ENCODE measurements around the gene MLPH. TPM values are rescaled to one million over a fixed set of nuclear protein-coding genes. Genes with fewer than 3 reads are reported as not detected.
"Not testable (repeated sequence)": the region's sequence is repeated elsewhere in the genome, so short reads cannot be mapped to it uniquely, and the experiment has no call there.

MLPH gene
- polyA plus RNA-seq, 4 donors, result 13.2 to 52.0 (median 18.9) TPM

DNA sequence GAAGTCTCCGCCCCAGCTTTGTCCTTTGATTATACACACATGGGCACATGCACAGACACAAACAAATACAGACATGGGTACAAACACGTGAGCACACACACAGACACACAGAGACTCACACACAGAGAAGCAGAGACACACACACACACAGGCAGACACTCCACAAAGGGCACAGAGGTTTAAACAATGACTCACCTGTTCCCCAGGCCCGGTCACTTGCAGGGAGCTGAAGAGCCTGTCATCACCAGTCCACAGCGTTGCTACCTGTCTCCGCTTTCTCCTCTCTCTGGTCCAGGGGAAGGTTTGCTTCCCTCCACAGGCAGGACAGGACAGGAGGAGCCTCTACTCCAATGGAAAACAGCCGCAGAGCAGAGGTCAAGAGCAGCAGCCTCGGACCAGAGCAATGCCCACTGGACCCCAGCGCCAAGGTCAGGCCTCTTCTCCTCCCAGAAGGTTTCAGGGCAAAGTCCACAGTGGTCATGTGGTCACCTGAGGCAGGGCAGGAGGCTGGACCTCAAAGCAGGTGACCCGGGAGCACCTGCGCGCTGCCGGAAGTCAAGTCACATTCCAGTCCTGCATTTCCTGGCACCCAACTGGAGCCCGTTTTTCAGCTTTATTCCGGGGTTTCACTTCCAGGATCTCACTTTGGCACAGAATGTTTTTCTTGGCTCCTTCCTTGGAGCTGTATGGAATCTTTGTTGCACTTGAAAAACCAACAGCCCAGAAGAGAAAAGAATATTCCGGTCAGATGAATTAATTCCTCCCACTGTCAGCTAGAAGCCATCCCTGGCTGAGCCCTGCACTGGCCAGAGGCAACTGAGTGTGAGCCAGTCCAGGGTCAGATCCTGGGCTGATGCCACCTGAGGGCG lies 103.5 kb downstream of the MLPH start, which contains the start of gene RAB17:
Gene RAB17, minus strand, starts transcription at position 463 of the 869 bp plus-strand sequence. CDS start 4,580 bp downstream, outside the sequence.
- H3K4me3 ChIP-seq (ENCODE audit: low read depth in 1 of 3, low read length in 3 of 3), result peak within 1 kb of the TSS in 2 of 3 donors; percentile 59 to 65
- DNase-seq (peak; percentile 95), FAIRE-seq (no peak)
- H3K9me3 ChIP-seq (ENCODE audit: control insufficient read depth in 2 of 2, insufficient read depth in 1 of 2, low read depth in 1 of 2, low read length in 1 of 2), result peaks cover 0 to 7% of the 10 kb centered on the region in 2 donors
- WGBS, 3 donors, result 11 to 49% (median 30%) methylated on average over 16 of the region's 16 CpGs
- peaks cover 0 to 22% (median 0%) of the 10 kb centered on the region in 3 donors for H3K36me3 ChIP-seq (ENCODE audit: control insufficient read depth in 3 of 3, insufficient read depth in 2 of 3, low read depth in 1 of 3, low read length in 3 of 3)
- H3K27me3 ChIP-seq (ENCODE audit: control insufficient read depth in 3 of 3, insufficient read depth in 3 of 3, low read length in 3 of 3), result no peaks in the 10 kb centered on the region
- peak within 1 kb of the TSS; percentile 89 to 92 (median 90) for H3K27ac ChIP-seq (ENCODE audit: low read depth in 1 of 3, low read length in 2 of 3)
- H3K4me1 ChIP-seq (ENCODE audit: control insufficient read depth in 3 of 3, insufficient read depth in 2 of 3, low read depth in 1 of 3, low read length in 2 of 3), result peaks cover 0 to 52% (median 3%) of the 10 kb centered on the region in 3 donors

DNA sequence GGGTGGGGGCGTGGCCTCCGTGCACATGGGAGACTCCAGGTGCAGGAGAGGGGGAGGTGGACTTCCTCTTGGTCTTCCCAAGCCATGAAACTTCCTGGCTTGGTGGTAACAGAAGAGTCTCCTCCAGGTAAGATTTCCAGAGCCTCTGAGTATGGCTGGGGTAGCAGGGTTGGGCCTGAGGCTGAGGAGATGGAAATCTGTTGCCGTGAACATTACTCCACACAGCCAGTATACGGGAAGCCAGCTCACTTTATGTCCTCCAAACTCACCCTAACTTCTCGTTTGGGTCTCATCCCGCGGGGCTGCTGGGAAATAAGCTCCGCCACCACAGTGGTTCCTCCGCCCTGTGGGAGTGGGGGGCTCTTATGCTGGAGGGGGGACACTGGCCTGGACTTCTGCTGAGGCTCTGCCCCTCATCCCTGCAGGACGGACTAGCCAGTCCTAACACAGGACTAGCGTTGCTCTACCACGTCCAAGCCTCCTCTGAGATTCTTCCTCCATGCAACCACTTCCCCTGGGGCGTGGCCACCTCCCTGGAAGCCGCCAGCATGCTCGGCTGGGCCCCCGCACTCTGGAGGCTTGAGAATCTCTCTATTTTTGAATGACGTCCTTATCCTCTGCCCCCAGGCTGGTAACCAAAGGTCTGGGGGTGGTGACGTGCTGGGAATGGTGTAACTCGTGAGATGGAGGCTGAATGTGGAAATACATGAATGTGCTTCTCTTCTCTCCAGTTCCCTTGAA lies 104.3 kb downstream of the MLPH start:
- H3K4me1 ChIP-seq (ENCODE audit: control insufficient read depth in 3 of 3, insufficient read depth in 2 of 3, low read depth in 1 of 3, low read length in 2 of 3), result peaks cover 0 to 57% (median 3%) of the 10 kb centered on the region in 3 donors
- peaks cover 0 to 7% of the 10 kb centered on the region in 2 donors for H3K9me3 ChIP-seq (ENCODE audit: control insufficient read depth in 2 of 2, insufficient read depth in 1 of 2, low read depth in 1 of 2, low read length in 1 of 2)
- peak overlapping the region; percentile 89 to 92 (median 90) for H3K27ac ChIP-seq (ENCODE audit: low read depth in 1 of 3, low read length in 2 of 3)
- FAIRE-seq (no peak), DNase-seq (peak; percentile 31 to 90)
- peaks cover 0 to 14% (median 0%) of the 10 kb centered on the region in 3 donors for H3K36me3 ChIP-seq (ENCODE audit: control insufficient read depth in 3 of 3, insufficient read depth in 2 of 3, low read depth in 1 of 3, low read length in 3 of 3)
- no peaks in the 10 kb centered on the region for H3K27me3 ChIP-seq (ENCODE audit: control insufficient read depth in 3 of 3, insufficient read depth in 3 of 3, low read length in 3 of 3)
- 16 to 49% (median 29%) methylated on average over 19 of the region's 19 CpGs for WGBS, 3 donors
- H3K4me3 ChIP-seq (ENCODE audit: low read depth in 1 of 3, low read length in 3 of 3), result peak overlapping the region in 2 of 3 donors; percentile 42 to 59

DNA sequence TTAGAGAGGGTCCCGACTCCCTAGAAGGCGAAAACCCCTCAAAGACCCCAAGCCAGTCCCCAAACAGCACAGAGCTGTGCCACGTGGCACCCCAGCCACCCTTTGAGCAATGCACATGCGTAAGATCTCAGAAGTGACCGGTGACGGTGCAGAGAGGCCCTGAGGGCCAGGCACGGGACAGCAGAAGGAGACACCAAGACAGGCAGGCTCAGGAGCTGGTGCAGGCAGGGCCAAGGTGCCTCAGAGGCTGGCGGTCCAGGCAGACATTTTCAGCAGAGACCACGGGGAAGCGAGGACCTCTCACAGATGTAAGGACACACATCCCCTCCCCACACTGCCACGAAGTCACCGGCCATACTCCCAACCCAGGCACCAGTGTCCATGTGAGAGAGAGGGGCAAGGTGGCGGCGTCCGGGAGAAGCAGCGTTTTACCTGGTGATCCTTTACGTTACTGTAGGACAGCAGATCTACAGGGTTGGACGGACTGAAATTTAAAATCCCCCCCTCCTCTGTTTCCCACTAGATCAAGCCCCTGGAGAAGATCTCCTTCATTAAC lies 105.5 kb downstream of the MLPH start:
- no peak for FAIRE-seq
- Histone ChIP-seq H3K36me3 (ENCODE audit: control insufficient read depth in 3 of 3, insufficient read depth in 2 of 3, low read depth in 1 of 3, low read length in 3 of 3) (peaks cover 0 to 11% (median 0%) of the 10 kb centered on the region in 3 donors), H3K27ac (ENCODE audit: low read depth in 1 of 3, low read length in 2 of 3) (no peak overlapping the region), H3K27me3 (ENCODE audit: control insufficient read depth in 3 of 3, insufficient read depth in 3 of 3, low read length in 3 of 3) (no peaks in the 10 kb centered on the region), H3K4me1 (ENCODE audit: control insufficient read depth in 3 of 3, insufficient read depth in 2 of 3, low read depth in 1 of 3, low read length in 2 of 3) (peaks cover 0 to 62% (median 0%) of the 10 kb centered on the region in 3 donors), H3K9me3 (ENCODE audit: control insufficient read depth in 2 of 2, insufficient read depth in 1 of 2, low read depth in 1 of 2, low read length in 1 of 2) (peaks cover 0 to 7% of the 10 kb centered on the region in 2 donors), H3K4me3 (ENCODE audit: low read depth in 1 of 3, low read length in 3 of 3) (no peak overlapping the region)
- WGBS, 3 donors, result 92 to 94% (median 94%) methylated on average over 18 of the region's 18 CpGs
- no peak for DNase-seq

DNA sequence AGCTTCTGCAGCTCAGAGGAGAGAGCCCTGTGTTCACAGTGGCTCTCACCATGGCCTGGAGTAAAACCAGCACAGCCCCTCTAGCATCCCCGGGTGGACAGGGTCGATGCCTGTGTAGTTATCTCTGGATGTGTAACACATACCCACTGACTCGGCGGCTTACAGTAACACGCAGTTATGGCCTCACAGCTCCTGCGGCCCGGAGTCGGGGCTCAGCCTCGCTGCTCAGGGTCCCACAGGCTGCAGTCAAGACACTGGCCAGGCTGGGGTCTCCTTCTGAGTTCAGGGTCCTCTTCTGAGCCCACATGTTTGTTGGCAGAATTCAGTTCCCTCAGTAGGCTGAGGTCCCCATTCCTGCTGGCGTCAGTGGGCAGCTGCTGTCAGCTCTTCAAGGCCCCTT lies 106.0 kb downstream of the MLPH start:
- Histone ChIP-seq H3K27ac (ENCODE audit: low read depth in 1 of 3, low read length in 2 of 3) (no peak overlapping the region), H3K9me3 (ENCODE audit: control insufficient read depth in 2 of 2, insufficient read depth in 1 of 2, low read depth in 1 of 2, low read length in 1 of 2) (peaks cover 0 to 4% of the 10 kb centered on the region in 2 donors), H3K4me3 (ENCODE audit: low read depth in 1 of 3, low read length in 3 of 3) (no peak overlapping the region), H3K36me3 (ENCODE audit: control insufficient read depth in 3 of 3, insufficient read depth in 2 of 3, low read depth in 1 of 3, low read length in 3 of 3) (peaks cover 0 to 9% (median 0%) of the 10 kb centered on the region in 3 donors), H3K27me3 (ENCODE audit: control insufficient read depth in 3 of 3, insufficient read depth in 3 of 3, low read length in 3 of 3) (no peaks in the 10 kb centered on the region), H3K4me1 (ENCODE audit: control insufficient read depth in 3 of 3, insufficient read depth in 2 of 3, low read depth in 1 of 3, low read length in 2 of 3) (peaks cover 0 to 57% (median 0%) of the 10 kb centered on the region in 3 donors)
- DNase-seq, result no peak
- WGBS, 3 donors, result 91 to 97% (median 93%) methylated on average over 10 of the region's 10 CpGs
- no peak for FAIRE-seq

DNA sequence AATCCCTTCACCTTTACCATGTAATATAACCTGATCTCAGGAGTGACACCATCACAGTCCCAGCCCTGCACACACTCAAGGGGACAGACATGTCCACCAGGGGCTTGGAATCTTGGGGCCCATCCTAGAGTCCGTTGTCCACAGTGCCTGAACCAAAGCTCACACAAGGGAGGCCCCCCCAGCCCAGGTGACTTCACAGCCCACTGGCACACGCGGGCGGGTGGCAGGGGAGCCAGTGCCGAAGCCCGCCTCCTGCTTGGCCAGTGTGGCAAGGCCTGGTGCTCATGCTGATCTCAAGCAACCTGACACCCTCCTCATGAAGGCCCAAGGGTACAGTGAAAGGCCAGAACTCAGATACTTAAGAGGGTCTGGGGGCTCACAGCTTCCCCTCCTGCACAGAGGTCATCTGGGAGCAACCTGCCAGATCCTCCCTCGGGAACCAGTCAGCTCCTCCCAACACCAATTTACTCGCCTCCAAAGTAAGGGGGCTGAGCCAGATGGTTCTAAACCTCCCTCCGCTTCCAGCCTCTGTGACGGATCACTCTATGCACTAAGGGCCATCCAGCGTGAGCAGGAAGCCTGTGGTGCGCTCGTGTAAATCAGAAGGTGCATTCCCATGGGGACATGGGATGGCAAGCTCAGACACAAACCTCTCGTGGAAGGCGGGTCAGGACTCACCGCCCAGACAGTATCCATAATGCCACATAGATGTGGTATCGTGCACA lies 106.7 kb downstream of the MLPH start:
- Histone ChIP-seq H3K36me3 (ENCODE audit: control insufficient read depth in 3 of 3, insufficient read depth in 2 of 3, low read depth in 1 of 3, low read length in 3 of 3) (peaks cover 0 to 5% (median 0%) of the 10 kb centered on the region in 3 donors), H3K4me3 (ENCODE audit: low read depth in 1 of 3, low read length in 3 of 3) (no peak overlapping the region), H3K9me3 (ENCODE audit: control insufficient read depth in 2 of 2, insufficient read depth in 1 of 2, low read depth in 1 of 2, low read length in 1 of 2) (no peaks in the 10 kb centered on the region), H3K4me1 (ENCODE audit: control insufficient read depth in 3 of 3, insufficient read depth in 2 of 3, low read depth in 1 of 3, low read length in 2 of 3) (peaks cover 0 to 57% (median 0%) of the 10 kb centered on the region in 3 donors), H3K27ac (ENCODE audit: low read depth in 1 of 3, low read length in 2 of 3) (peak overlapping the region in 1 of 3 donors; percentile 75), H3K27me3 (ENCODE audit: control insufficient read depth in 3 of 3, insufficient read depth in 3 of 3, low read length in 3 of 3) (no peaks in the 10 kb centered on the region)
- FAIRE-seq (no peak), DNase-seq (no peak)
- WGBS, 3 donors, result 86 to 91% (median 90%) methylated on average over 17 of the region's 17 CpGs

DNA sequence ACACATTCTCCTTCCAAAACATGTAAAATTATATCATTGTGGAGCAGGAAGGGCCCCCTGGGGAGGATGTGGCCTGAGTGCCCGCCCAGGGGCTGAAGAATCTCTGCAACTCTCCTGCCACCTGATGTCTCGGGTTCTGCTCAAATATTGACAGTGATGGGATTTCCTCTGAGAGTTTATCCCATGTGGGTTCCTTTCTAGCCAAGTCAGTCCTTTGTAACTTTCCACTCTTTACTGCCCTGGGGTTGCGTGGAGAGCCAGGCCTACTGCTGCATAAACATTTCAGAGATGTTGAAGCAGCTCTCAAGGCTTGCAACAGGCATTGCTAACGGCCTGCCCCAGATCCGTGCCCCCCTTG lies 107.4 kb downstream of the MLPH start:
- no peak for FAIRE-seq
- no peaks in the 10 kb centered on the region for H3K27me3 ChIP-seq (ENCODE audit: control insufficient read depth in 3 of 3, insufficient read depth in 3 of 3, low read length in 3 of 3)
- DNase-seq, result no peak
- peak overlapping the region in 2 of 3 donors; percentile 24 to 75 for H3K27ac ChIP-seq (ENCODE audit: low read depth in 1 of 3, low read length in 2 of 3)
- H3K4me1 ChIP-seq (ENCODE audit: control insufficient read depth in 3 of 3, insufficient read depth in 2 of 3, low read depth in 1 of 3, low read length in 2 of 3), result peaks cover 0 to 57% (median 0%) of the 10 kb centered on the region in 3 donors
- peaks cover 0 to 5% (median 0%) of the 10 kb centered on the region in 3 donors for H3K36me3 ChIP-seq (ENCODE audit: control insufficient read depth in 3 of 3, insufficient read depth in 2 of 3, low read depth in 1 of 3, low read length in 3 of 3)
- no peaks in the 10 kb centered on the region for H3K9me3 ChIP-seq (ENCODE audit: control insufficient read depth in 2 of 2, insufficient read depth in 1 of 2, low read depth in 1 of 2, low read length in 1 of 2)
- 50 to 64% (median 55%) methylated on average over 5 of the region's 5 CpGs for WGBS, 3 donors
- no peak overlapping the region for H3K4me3 ChIP-seq (ENCODE audit: low read depth in 1 of 3, low read length in 3 of 3)

DNA sequence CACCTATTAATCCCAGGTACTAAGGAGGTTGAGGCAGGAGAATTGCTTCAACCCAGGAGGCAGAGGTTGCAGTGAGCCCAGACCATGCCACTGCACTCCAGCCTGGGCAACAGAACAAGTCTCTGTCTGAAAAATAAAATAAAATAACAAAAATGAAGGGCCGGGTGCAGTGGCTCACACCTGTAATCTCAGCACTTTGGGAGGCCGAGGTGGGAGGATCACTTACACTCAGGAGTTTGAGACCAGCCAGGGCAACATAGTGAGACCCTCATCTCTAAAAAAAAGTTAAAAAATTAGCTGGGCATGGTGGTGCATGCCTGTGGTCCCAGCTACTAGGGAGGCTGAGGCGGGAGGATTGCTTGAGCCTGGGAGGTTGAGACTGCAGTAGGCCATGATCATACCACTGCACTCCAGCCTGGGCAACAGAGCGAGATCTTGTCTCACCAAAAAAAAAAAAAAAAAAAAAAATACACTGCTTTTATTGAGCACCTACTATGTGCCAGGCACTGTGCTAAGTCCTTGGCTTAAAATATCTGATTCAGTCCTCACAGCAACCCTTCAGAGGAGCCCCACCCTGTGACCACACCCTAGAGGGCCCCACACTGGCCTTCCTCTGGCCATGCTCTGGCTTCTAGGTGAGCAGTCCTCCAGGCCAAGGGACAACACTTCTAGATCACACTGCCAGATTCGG lies 108.9 kb downstream of the MLPH start:
- 85 to 97% (median 93%) methylated on average over 5 of the region's 5 CpGs for WGBS, 3 donors
- H3K27me3 ChIP-seq (ENCODE audit: control insufficient read depth in 3 of 3, insufficient read depth in 3 of 3, low read length in 3 of 3); FAIRE-seq; H3K36me3 ChIP-seq (ENCODE audit: control insufficient read depth in 3 of 3, insufficient read depth in 2 of 3, low read depth in 1 of 3, low read length in 3 of 3); H3K4me3 ChIP-seq (ENCODE audit: low read depth in 1 of 3, low read length in 3 of 3); H3K9me3 ChIP-seq (ENCODE audit: control insufficient read depth in 2 of 2, insufficient read depth in 1 of 2, low read depth in 1 of 2, low read length in 1 of 2); DNase-seq: not testable (repeated sequence)
- Histone ChIP-seq H3K4me1 (ENCODE audit: control insufficient read depth in 3 of 3, insufficient read depth in 2 of 3, low read depth in 1 of 3, low read length in 2 of 3) (peaks cover 0 to 67% (median 0%) of the 10 kb centered on the region in 3 donors), H3K27ac (ENCODE audit: low read depth in 1 of 3, low read length in 2 of 3) (peak overlapping the region in 1 of 3 donors; percentile 34)

Measured in small intestine (tissue), 7 donors.